Endodermal cell (in vitro differentiated cells): ENCODE measurements around the gene TRERF1. TPM values are rescaled to one million over a fixed set of nuclear protein-coding genes. Genes with fewer than 3 reads are reported as not detected.

Experiments
- DNase-seq: peaks from one replicate; pipeline ENCODE4 v3.0.0-alpha.2; 2017
- H3K27ac ChIP-seq: 2 replicates; pipeline ENCODE4 v1.5.1; 2013; ENCODE audit warnings: mild to moderate bottlenecking, low read depth, low read length, moderate library complexity
- H3K27me3 ChIP-seq: 2 replicates; pipeline ENCODE4 v1.6.1; 2013; ENCODE audit warnings: mild to moderate bottlenecking, low read length, moderate library complexity; ENCODE audit not compliant: insufficient read depth, control insufficient read depth, poor library complexity, severe bottlenecking
- H3K36me3 ChIP-seq: 2 replicates; pipeline ENCODE4 v1.7.0; 2013; ENCODE audit warnings: mild to moderate bottlenecking, low read length, moderate library complexity; ENCODE audit not compliant: control insufficient read depth, insufficient read depth
- H3K4me1 ChIP-seq: one replicate; pipeline ENCODE4 v1.7.0; 2013; ENCODE audit warnings: low read length; ENCODE audit not compliant: control insufficient read depth, insufficient read depth
- H3K4me3 ChIP-seq: 2 replicates; pipeline ENCODE4 v1.5.1; 2013; ENCODE audit warnings: mild to moderate bottlenecking, low read length, moderate library complexity
- H3K9ac ChIP-seq: 2 replicates; pipeline ENCODE4 v1.6.1; 2013; ENCODE audit warnings: mild to moderate bottlenecking, low read length, moderate library complexity; ENCODE audit not compliant: poor library complexity, severe bottlenecking; ENCODE audit errors: extremely low read depth
- H3K9me3 ChIP-seq: 2 replicates; pipeline ENCODE4 v1.6.1; 2013; ENCODE audit warnings: mild to moderate bottlenecking, low read length, moderate library complexity; ENCODE audit not compliant: control insufficient read depth
- H3K27ac Mint-ChIP-seq: 2 replicates; pipeline ENCODE4 v1.8.0; 2020; ENCODE audit warnings: mixed read lengths
- H3K27me3 Mint-ChIP-seq: 2 replicates; pipeline ENCODE4 v1.8.0; 2021; ENCODE audit warnings: mild to moderate bottlenecking, mixed read lengths; ENCODE audit not compliant: insufficient read depth
- H3K36me3 Mint-ChIP-seq: 2 replicates; pipeline ENCODE4 v1.8.0; 2020; ENCODE audit warnings: low read depth, mixed read lengths
- H3K4me1 Mint-ChIP-seq: 2 replicates; pipeline ENCODE4 v1.8.0; 2020; ENCODE audit warnings: mixed read lengths
- H3K4me3 Mint-ChIP-seq: 2 replicates; pipeline ENCODE4 v1.8.0; 2020; ENCODE audit warnings: mild to moderate bottlenecking, moderate library complexity, mixed read lengths
- H3K9me3 Mint-ChIP-seq: 2 replicates; pipeline ENCODE4 v1.8.0; 2020; ENCODE audit warnings: mild to moderate bottlenecking, mixed read lengths
- CTCF ChIP-seq: fragments of 200-600 bp; sonication (generic); conservative IDR thresholded peaks from 2 replicates; pipeline ENCODE4 v1.5.0; 2021; ENCODE audit warnings: antibody characterized with exemption, mild to moderate bottlenecking
- WGBS, 2 experiments: methylation state at CpG; one replicate each; pipeline versions ENCODE4 v1.1.5 to v1.1.7; 2013; ENCODE audit warnings: missing lambda C conversion rate in 2 of 2, mixed read lengths in 1 of 2; ENCODE audit not compliant: insufficient coverage in 1 of 2, insufficient read length in 1 of 2; 5-methylcytosine and 5-hydroxymethylcytosine counted together
- total RNA-seq, 2 donors: library from RNA; stranded (reverse); fragmentation: NEBNext Ultra II Directional in 1 of 2; extraction: Animal tissue kit (Norgen Biotek cat#: 25700) in 1 of 2; gene quantifications; 2 replicates in 1 of 2; 3 replicates in 1 of 2; pipeline ENCODE4 v1.2.1, GENCODE V29; 2021

TRERF1 gene
- total RNA-seq, 2 donors from 2014 or later: 4.7 to 5.3 TPM

DNA sequence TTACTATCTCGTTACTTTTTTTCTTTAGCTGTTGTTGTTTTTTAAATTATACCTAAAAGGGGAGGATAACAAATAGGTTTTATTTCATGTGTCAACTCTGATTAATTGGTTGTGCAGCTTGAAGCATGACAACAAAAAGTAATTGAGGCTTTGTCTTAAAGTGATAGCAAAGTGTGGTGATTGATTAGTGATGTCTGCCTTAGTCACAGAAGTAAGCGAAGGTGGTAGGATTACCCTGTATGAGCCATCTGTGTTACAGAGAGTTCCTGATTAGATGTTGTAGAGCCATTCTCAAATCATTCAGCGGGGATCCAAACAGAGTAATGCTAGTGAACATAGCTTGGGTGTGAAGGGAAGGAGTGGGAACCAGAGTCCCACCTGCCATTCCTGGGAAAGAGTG is 219.7 kb downstream of the TRERF1 start:
- H3K4me3 ChIP-seq: no peak overlapping the region
- no peak for TF ChIP-seq CTCF
- H3K9me3 ChIP-seq: no peaks in the 10 kb centered on the region
- 89 to 98% methylated on average over 3 of the region's 3 CpGs for WGBS, 2 experiments
- no peak overlapping the region for H3K27ac ChIP-seq
- no peaks in the 10 kb centered on the region for H3K4me1 Mint-ChIP-seq
- no peaks in the 10 kb centered on the region for H3K9me3 Mint-ChIP-seq
- peaks cover 3% of the 10 kb centered on the region for H3K4me1 ChIP-seq
- no peaks in the 10 kb centered on the region for H3K27me3 ChIP-seq
- no peaks in the 10 kb centered on the region for H3K36me3 ChIP-seq
- H3K27me3 Mint-ChIP-seq: no peaks in the 10 kb centered on the region
- peaks cover 2% of the 10 kb centered on the region for H3K36me3 Mint-ChIP-seq
- H3K27ac Mint-ChIP-seq: no peak overlapping the region
- no peak overlapping the region for H3K9ac ChIP-seq
- H3K4me3 Mint-ChIP-seq: no peak overlapping the region
- DNase-seq: no peak

GRCh38 chr6:42230345-42231321 is 221.1 kb downstream of the TRERF1 start:
- Mint-ChIP-seq H3K27ac (no peak overlapping the region), H3K9me3 (no peaks in the 10 kb centered on the region), H3K4me3 (no peak overlapping the region), H3K4me1 (peaks cover 9% of the 10 kb centered on the region), H3K27me3 (no peaks in the 10 kb centered on the region), H3K36me3 (peaks cover 2% of the 10 kb centered on the region)
- H3K27me3 ChIP-seq: no peaks in the 10 kb centered on the region
- H3K4me1 ChIP-seq: peaks cover 9% of the 10 kb centered on the region
- 85 to 95% methylated on average over 6 to 8 of the region's 8 CpGs for WGBS, 2 experiments
- H3K9ac ChIP-seq: no peak overlapping the region
- DNase-seq: peak; percentile 59
- H3K36me3 ChIP-seq: no peaks in the 10 kb centered on the region
- no peaks in the 10 kb centered on the region for H3K9me3 ChIP-seq
- peak; percentile 75 for TF ChIP-seq CTCF
- no peak overlapping the region for H3K4me3 ChIP-seq
- no peak overlapping the region for H3K27ac ChIP-seq

DNA sequence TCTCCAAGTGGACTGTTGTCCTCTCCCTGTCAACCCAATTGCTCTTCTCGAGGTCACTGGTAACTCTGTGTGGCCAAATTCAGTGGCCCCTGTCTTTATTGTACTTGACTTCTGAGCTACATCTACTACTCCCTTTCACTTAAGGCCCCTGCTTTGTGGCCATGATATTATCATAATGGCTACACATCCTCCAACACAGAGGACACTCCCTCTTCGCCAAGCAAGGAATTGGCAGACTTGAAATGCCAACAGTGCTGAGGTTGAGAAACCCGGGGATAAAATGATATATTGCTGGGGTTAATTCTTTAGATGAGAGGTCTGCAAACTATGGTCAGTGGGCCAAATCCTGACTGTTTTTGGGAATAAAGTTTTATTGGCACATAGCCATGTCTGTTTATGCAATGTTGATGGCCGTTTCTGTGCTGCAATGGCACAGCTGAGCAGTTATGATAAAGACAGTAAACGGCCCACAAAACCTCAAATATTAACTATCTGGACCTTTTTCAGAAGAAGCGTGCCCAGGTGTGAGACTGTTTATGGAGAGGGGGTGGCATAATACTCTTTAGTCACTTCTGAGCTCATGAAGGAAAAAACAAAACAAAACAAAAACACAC is 222.1 kb downstream of the TRERF1 start:
- H3K27me3 Mint-ChIP-seq: no peaks in the 10 kb centered on the region
- no peaks in the 10 kb centered on the region for H3K9me3 Mint-ChIP-seq
- no peak overlapping the region for H3K4me3 Mint-ChIP-seq
- no peaks in the 10 kb centered on the region for H3K27me3 ChIP-seq
- no peak overlapping the region for H3K27ac Mint-ChIP-seq
- H3K27ac ChIP-seq: no peak overlapping the region
- no peak overlapping the region for H3K4me3 ChIP-seq
- whole genome bisulfite sequencing, 2 experiments: 92 to 95% methylated on average over 4 to 6 of the region's 6 CpGs
- no peaks in the 10 kb centered on the region for H3K36me3 ChIP-seq
- peaks cover 2% of the 10 kb centered on the region for H3K36me3 Mint-ChIP-seq
- H3K4me1 Mint-ChIP-seq: peaks cover 9% of the 10 kb centered on the region
- no peak overlapping the region for H3K9ac ChIP-seq
- no peak for TF ChIP-seq CTCF
- peaks cover 9% of the 10 kb centered on the region for H3K4me1 ChIP-seq
- H3K9me3 ChIP-seq: no peaks in the 10 kb centered on the region
- no peak for DNase-seq
